GM23248 (cell line): ENCODE data around the gene DYNC2H1.

Experiments
- EZH2 ChIP-seq: fragments of 200-600 bp; sonication (generic); IDR thresholded peaks from 2 replicates; pipeline ENCODE4 v1.6.1; 2018; ENCODE audit warnings: antibody characterized with exemption, mild to moderate bottlenecking; ENCODE audit not compliant: insufficient read depth, poor library complexity, severe bottlenecking
- EZH2phosphoT487 ChIP-seq: fragments of 200-600 bp; sonication (generic); IDR thresholded peaks from 2 replicates; pipeline ENCODE4 v1.6.1; 2018; ENCODE audit warnings: antibody characterized with exemption, moderate library complexity, mild to moderate bottlenecking, low read depth; ENCODE audit not compliant: insufficient read depth

DNA sequence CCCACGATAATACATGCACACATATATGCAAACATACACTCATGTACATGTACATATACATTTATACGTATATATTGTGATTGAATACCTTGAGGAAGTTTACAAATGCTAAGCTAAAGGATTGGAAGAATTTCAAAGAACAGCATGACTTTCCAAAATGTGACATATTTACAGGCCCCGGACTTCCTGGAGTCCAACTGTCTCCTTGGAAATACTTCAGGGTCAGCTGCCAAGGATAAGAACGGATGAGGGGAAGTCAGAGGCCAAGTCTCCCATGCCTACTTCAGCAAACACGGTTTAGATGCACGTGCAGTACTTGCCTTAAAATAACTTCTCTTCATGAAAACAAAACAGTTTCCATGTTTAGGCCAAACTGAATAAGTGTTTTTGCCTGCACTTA, 213.6 kb downstream of the DYNC2H1 start:
- TF ChIP-seq EZH2 = no peak
- TF ChIP-seq EZH2phosphoT487 = no peak
